GM21737 (cell line): ENCODE results near the gene AP2B1.
A peak's percentile ranks its signal among the peaks of the same experiment; 100 is the strongest.
"Not testable (repeated sequence)": the region's sequence is repeated elsewhere in the genome, so short reads cannot be mapped to it uniquely, and the experiment has no call there.

Experiments
- ATAC-seq: cut with Tn5 transposase; IDR thresholded peaks from one replicate; pipeline ENCODE4 v1.9.1; 2021; ENCODE audit warnings: mild to moderate bottlenecking, moderate library complexity; ENCODE audit not compliant: unreplicated experiment

Gene AP2B1

DNA sequence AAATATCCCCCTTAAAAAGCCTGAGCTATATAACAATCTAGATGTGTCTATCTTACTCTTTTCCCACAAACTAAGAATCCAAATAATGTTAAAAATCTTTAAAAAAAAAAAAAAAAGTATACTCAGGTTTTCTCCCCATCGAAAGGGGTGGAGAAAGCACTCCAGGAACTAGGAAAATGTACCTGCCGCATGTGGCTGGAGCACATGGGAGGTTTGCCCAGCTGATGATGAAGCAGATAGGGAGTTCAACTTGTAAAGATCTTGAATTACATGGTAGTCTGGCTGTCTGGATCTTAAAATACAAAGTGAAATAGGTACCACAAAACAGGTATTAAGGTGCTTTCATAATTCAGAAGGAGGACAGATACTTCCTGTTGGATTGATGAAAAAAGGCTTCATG is 17.7 kb upstream of the AP2B1 start:
- no peak for ATAC-seq

DNA sequence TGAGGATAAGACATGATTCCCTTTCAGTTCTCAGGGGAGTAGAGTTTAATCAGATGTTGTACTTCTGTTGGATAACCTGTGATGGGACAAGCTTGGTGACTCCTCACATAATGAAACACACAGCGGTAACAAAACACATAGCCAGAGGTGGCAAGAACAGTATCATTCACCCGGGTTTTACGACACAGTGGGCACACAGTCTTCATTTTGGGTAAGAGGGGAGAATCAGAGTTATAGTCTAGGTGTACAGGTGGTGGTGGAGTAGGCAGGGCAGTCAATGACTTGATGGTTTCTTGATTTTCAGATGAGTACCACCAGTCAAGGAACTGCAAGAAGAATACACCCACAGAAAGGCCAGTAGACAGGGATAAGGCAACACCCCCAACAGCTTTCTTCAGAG is 11.4 kb upstream of the AP2B1 start:
- no peak for ATAC-seq

DNA sequence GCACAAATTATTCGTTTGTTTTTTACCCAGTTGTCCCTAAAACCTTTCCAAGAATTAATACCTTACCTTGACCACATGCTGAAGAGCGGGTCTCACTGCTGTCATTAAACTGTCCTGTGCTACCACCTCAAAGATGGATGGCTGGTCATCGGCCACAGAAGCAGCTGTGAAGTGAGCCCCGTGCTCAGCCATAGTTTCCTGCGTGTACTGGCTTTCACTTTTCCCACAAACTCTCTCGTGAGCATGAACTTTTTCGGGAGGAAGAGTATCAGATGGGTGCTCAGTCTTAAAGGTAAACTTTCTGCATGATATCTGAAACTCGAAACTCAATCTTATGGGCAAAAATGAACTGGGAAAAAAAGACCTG is 9.3 kb upstream of the AP2B1 start:
- no peak for ATAC-seq

DNA sequence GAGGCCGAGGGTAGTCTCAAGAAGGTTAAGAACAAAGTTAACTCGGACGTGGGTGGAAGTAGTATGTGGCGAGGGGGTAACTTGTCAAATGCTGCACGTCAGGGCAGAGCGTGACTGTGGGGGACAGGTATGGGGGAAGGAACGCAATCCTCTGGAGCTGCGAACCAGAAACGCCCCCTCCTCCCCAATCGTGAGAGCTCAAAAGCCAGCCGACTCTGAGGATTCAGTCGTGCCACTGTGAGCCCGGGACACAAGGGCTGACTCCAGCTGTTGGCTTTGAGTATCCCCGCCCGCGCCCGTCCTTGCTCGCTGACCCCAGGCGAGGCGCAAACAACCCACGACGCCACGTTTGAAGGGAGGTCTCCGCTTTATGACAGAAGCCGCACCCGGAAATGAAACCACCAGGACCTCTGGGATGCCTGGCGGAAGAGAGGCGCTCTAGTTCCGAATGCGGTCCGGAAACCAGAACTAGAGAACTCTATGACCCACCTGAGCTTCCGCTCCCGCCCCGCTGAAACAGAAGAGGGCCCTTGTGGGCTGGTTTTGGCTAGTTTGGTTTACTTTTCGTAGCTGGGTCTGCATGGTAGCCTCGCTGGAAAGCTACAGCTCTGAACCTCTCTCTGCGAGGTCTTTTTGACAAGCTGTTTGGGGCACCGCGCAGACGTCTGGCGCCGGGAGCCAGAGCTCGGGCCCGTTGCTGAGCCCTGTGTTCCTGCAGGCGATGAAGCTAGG is 8.8 kb upstream of the AP2B1 start, which contains the start of gene PEX12:
Gene PEX12 (minus strand): TSS at position 375 of the 732 bp plus-strand sequence. CDS start 550 bp downstream, outside the sequence.
- ATAC-seq = peak; percentile 75

DNA sequence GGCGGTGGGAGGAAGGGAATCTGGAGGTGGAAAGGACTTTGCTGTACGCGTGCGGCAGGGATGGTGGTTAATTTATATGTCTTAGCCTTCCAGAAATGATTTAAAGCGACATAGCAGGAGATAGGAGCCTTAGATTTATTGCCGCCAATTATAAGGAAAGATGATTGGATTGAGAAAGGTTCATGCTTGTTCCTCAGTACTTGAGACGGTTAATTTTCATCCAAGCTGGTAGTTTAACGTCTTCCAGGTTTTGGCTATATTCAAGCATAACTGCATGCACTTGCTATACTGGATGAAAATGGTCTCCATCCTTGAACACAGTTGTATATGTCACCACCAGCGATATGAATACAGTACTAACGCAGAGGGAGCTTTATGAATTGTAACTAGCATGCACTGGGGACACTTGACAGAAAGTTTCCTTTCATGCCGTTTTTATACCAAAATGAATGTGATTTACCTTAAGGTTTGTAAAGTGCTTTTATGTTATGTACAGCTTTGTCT is 8.1 kb upstream of the AP2B1 start:
- no peak for ATAC-seq

GRCh38 chr17:35584061-35584460 is 3.1 kb upstream of the AP2B1 start:
- ATAC-seq = no peak

DNA sequence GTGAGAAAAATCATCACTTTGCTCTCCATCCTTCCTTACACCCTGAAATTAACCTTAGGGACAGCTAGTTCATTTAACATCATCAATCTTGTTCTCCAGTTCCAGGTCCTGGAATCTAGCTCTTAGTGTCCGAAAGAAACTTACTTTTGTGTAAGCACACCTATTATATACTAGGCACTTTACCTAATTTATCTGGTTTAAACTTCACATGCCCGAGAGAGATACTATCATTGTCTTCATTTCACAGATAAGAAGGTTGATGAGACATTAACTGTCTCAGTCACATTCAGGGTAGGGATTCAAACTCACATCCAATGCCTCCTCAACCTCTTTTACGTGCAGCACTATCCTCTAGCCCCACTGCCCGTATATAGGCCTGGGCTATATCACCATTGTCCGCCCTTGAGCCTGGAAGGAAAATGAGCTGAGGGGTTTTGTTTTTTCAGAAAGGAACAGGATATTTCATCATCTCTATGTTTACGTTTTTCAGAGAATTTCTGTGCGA is 501 bp upstream of the AP2B1 start:
- peak; percentile 6 for ATAC-seq

DNA sequence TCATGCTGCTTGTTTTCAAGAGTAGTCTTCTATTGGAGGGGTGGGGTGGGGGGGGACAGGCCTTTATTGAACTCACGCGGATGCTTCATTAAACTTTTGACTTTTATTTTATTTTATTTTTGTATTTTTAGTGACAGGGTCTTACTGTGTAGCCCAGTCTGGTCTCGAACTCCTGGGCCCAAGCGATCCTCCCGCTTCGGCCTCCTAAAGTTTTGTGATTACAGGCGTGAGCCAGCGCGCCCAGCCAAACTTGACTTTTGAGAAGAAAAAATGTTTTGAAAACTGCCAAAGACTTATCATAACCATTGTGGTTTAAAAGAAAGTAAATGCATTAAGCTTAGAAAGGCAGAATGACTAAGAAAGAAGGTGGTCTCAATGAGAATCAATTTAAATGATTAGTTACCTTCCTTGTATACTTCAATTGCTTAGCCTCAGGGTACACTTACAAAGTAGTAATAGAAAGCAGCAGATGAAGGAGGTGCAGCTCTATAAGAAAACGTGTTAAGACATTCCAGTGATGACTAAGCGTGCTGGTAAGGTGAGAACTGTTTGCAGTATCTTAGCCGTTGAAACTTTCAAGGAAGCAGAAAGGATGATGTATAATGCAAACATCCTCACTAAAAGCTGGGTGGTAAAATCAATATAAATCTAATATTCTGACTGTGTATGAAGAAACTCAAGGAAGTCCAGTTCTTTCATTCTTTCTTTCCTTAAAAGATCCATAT is 1.2 kb downstream of the AP2B1 start:
- no peak for ATAC-seq

DNA sequence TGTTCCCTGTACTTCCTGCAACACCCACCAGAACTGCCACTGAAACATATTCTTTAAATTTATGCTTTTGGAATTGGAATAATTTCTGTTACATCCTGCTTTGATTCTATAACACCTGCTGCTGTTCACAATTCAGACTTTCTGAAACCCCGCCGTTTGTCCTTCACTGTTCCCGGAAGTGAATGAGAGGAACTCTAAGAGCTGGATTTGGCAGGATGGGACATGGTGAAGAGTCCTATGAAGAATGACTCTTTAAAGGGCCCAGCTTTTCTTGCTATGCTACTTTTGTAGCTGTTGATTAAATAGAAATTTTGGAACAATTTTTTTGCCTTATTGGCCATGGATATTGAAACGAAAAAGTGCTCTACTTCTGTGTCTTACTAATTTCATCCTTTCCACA is 8.9 kb downstream of the AP2B1 start:
- ATAC-seq = no peak

GRCh38 chr17:35596530-35597233 is 9.6 kb downstream of the AP2B1 start:
- ATAC-seq = no peak

GRCh38 chr17:35597604-35598003 is 10.5 kb downstream of the AP2B1 start:
- no peak for ATAC-seq

DNA sequence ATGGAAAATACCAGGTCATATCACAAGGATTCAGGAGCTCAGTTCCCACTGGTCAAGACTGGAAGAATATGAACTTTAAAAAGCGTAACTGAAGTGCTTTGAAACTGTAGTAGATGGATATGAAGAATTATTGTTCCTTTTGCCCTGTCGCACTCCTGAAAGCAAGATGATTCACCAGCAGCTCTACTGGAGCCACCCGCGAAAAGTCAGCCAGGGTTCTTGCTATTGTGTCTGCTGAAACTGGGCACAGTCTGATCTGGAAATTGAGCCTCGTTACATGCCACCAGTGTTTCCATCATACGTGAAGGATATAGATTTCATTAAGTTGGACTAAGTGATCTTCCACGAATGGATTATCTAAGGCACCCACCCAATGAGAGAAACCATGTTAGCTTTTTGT is 16.6 kb downstream of the AP2B1 start:
- no peak for ATAC-seq

GRCh38 chr17:35605678-35606077 is 18.6 kb downstream of the AP2B1 start:
- no peak for ATAC-seq

DNA sequence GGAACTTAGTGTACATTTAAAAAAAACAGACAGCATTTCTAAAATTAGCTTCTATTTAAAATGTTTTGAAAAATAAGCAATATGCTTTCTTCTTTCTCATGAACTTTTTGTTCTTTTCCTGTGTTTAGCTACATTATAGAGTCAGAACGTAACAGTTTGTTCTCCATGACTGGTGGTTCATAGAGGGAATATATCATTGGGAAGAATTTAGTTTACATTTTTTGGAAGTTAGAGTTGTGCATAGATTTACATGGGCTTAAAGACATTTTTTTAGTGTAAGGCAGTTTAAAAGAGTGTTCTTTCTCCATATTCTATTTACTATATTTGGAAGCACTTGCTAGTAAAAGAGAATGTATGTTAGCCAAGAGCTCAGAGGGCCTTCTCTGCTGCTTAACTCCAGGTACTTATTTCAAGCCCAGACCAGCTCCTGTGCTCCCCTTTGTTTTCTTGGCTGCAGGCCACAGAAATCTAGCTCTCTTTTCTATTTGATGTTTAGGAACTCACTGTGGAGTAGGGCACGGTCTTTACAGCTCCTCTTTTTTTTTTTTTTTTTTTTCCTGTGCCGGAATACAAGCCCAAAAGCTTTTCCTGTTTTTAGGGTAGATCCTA is 20.2 kb downstream of the AP2B1 start:
- no peak for ATAC-seq

DNA sequence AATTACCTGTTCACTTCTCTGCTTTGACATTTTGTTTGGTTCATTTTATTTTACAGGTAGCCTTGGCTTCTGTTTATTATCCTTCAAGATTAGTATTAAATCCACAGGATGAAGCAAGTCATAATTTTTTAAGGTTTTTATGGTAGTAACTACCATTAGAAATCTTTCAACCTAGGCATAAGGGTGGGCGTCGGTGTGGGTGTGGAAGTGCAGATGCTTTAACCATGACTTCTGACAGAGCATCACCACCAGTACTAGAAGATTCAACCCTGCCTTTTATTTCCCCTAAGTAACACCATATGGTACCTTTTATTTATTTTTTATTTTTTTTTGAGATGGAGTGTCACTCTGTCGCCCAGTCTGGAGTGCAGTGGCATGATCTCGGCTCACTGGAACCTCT is 22.7 kb downstream of the AP2B1 start:
- ATAC-seq = no peak

DNA sequence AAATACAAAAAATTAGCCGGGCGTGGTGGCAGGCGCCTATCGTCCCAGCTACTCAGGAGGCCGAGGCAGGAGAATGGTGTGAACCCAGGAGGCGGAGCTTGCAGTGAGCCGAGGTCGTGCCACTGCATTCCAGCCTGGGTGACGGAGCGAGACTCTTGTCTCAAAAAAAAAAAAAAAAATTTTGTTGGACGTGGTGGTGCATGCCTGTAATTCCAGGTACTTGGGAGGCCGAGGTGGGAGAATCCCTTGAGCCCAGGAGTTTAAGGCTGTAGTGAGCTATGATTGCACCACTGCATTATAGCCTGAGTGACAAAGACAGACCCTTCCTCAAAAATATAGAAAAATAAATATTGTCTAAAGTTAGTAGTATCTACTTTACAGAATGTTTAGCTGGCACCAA is 23.6 kb downstream of the AP2B1 start:
- ATAC-seq = not testable (repeated sequence)

DNA sequence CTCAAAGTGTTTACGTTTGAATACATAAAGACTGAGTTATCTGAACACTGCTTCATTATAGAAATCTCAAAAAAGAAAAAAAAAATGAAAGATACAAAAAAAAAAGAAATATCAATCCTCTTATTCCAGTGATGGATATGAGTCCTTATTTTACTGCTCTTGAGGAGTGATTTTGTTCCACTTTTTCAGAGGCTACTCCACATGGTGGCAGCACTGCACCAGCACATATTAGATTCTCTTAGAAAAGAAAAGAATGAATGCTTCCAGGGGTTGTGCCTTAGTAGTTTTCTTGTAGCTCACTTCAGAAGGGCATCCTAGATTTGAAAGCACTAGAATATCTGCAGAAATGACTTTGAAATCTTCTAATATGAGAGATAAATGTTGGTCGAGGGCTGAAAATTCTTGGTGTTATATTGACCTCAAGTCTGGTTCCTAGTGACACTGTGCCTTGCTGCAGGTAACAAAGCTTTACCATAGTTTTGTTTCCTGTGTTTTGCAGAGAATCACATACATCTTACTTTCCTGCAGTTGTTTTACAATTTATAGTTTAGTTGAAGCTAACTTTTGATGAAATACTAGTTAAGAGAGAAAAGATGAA is 25.9 kb downstream of the AP2B1 start:
- no peak for ATAC-seq

- ATAC-seq = no peak
Measured at GRCh38 chr17:35614810-35615209, 27.7 kb downstream of the AP2B1 start.

DNA sequence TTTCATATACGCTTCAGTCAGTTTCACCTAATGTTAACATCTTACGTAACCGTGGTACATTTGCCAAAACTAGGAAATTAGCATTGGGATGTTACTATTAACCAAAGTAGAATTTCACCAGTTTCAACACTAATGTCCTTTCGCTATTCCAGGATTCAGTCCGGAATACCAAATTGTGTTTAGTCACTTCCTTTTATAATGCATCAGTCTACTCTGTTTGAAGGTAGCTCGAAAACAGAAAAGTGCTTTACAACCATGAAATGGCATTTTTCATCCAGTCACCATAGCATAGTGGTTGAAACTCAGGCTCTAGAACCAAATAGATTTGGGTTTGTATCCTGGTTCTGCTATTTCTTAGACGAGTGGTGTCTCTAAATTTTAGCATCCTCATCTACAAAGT is 29.4 kb downstream of the AP2B1 start:
- ATAC-seq = no peak

- no peak for ATAC-seq
Measured at GRCh38 chr17:35617505-35617904, 30.4 kb downstream of the AP2B1 start.

DNA sequence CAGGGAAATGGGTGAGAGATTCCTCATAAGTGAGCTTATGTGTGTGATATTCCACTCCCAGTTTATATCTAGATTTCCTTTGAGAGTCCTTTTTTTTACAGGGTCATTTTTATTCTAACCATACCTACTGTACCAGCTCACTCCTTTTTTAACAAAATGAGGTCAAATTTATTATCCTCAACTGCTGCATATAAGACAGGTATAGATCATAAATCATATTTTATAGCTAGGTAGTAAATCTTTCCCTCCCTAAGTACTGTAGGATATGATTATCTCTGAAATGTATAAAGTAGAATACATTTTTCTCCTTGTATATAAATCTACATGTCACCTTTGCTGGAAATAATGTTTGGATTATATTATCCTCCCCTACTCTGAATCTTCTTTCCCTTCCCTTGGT is 31.5 kb downstream of the AP2B1 start:
- ATAC-seq = no peak
